Measurements from ENCODE around the gene FAM53B.

Gene FAM53B

DNA sequence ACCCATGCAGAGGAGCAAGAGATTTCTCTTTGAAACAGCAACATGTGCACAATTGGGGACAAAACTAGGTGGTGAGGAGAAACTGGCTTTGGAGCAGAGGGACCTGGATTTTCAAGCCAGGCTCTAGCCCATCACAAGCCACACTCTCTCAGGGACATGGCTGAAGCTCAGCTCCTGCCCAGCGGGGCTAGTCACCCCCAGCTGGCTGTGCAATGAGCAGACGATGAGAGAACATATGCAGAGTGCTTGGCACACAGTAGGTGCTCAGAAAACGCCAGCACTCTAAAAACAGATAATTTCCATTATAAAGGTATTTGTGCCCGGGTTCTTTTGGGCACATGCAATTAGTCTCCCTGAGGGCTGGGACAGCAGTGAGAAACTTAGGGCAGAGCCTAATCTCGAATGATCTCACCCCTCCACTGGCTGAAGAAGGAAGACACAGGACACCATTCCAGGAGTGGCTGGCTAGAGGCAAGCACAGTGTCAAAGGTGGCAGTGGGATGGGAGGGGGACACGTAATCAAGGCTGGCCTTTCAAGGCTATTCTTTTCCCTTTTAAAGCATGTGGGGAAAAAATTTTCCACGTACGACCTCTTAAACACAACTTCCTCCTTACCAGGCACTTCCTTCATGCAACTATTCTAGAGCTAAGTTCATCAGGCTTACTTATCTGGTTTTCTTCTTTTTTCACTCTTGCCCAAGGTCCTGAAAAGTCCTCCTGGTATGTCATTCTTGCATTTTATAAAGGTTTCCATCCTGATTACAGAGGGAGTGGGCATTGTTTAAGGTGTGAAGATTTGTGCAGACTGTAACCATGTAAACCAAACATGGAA lies 15.1 kb downstream of the FAM53B start:
- no peaks in the 10 kb centered on the region for H3K27me3 ChIP-seq (ENCODE audit: insufficient read depth, low read length)
- H2AFZ ChIP-seq (ENCODE audit: low read depth, low read length) = no peak overlapping the region
- peaks cover 8% of the 10 kb centered on the region for H3K36me3 ChIP-seq (ENCODE audit: insufficient read depth, low read length)
- no peaks in the 10 kb centered on the region for H3K9me3 ChIP-seq (ENCODE audit: low read length)
- H3K4me3 ChIP-seq (ENCODE audit: low read length) = no peak overlapping the region
- H3K4me1 ChIP-seq (ENCODE audit: insufficient read depth, low read length) = peaks cover 16% of the 10 kb centered on the region

- H3K4me3 ChIP-seq (ENCODE audit: low read length) = no peak overlapping the region
- peaks cover 24% of the 10 kb centered on the region for H3K4me1 ChIP-seq (ENCODE audit: insufficient read depth, low read length)
- H3K27me3 ChIP-seq (ENCODE audit: insufficient read depth, low read length) = no peaks in the 10 kb centered on the region
- H3K36me3 ChIP-seq (ENCODE audit: insufficient read depth, low read length) = peaks cover 8% of the 10 kb centered on the region
- H2AFZ ChIP-seq (ENCODE audit: low read depth, low read length) = no peak overlapping the region
- no peaks in the 10 kb centered on the region for H3K9me3 ChIP-seq (ENCODE audit: low read length)
Measured at GRCh38 chr10:124728071-124728829, 15.9 kb downstream of the FAM53B start.

- Histone ChIP-seq H3K27me3 (ENCODE audit: insufficient read depth, low read length) (no peaks in the 10 kb centered on the region), H3K4me3 (ENCODE audit: low read length) (no peak overlapping the region), H3K36me3 (ENCODE audit: insufficient read depth, low read length) (peaks cover 8% of the 10 kb centered on the region), H3K9me3 (ENCODE audit: low read length) (no peaks in the 10 kb centered on the region), H2AFZ (ENCODE audit: low read depth, low read length) (no peak overlapping the region), H3K4me1 (ENCODE audit: insufficient read depth, low read length) (peaks cover 28% of the 10 kb centered on the region)
Measured at GRCh38 chr10:124727361-124727960, 16.7 kb downstream of the FAM53B start.

GRCh38 chr10:124725791-124726190 lies 18.4 kb downstream of the FAM53B start:
- Histone ChIP-seq H3K4me1 (ENCODE audit: insufficient read depth, low read length) (peaks cover 28% of the 10 kb centered on the region), H3K36me3 (ENCODE audit: insufficient read depth, low read length) (peaks cover 12% of the 10 kb centered on the region), H3K9me3 (ENCODE audit: low read length) (no peaks in the 10 kb centered on the region), H3K4me3 (ENCODE audit: low read length) (no peak overlapping the region), H2AFZ (ENCODE audit: low read depth, low read length) (no peak overlapping the region), H3K27me3 (ENCODE audit: insufficient read depth, low read length) (no peaks in the 10 kb centered on the region)

DNA sequence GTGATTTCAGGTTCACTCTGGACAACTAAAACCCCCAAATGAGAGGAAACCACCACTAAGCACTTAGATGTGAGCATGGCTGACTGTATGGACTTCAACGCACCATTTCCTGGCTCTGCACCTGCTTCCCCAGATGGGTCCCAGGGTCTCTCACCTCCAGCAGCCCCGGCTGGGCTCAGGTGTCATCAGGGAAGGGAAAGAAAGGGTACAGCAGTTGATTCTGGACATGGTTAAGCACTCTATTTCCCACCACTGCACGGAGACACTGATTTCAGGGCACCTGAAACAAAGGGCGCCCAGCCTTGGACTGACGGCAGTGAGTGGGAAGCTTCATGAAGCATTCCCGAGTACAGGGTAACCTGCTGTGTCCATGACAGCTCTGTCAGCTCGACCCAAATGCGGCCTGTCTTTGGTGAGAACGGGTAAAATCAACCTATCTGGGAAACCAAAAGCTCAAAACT lies 19.0 kb downstream of the FAM53B start:
- H3K27me3 ChIP-seq (ENCODE audit: insufficient read depth, low read length) = no peaks in the 10 kb centered on the region
- no peak overlapping the region for H3K4me3 ChIP-seq (ENCODE audit: low read length)
- peaks cover 28% of the 10 kb centered on the region for H3K4me1 ChIP-seq (ENCODE audit: insufficient read depth, low read length)
- no peaks in the 10 kb centered on the region for H3K9me3 ChIP-seq (ENCODE audit: low read length)
- H2AFZ ChIP-seq (ENCODE audit: low read depth, low read length) = no peak overlapping the region
- peaks cover 12% of the 10 kb centered on the region for H3K36me3 ChIP-seq (ENCODE audit: insufficient read depth, low read length)

DNA sequence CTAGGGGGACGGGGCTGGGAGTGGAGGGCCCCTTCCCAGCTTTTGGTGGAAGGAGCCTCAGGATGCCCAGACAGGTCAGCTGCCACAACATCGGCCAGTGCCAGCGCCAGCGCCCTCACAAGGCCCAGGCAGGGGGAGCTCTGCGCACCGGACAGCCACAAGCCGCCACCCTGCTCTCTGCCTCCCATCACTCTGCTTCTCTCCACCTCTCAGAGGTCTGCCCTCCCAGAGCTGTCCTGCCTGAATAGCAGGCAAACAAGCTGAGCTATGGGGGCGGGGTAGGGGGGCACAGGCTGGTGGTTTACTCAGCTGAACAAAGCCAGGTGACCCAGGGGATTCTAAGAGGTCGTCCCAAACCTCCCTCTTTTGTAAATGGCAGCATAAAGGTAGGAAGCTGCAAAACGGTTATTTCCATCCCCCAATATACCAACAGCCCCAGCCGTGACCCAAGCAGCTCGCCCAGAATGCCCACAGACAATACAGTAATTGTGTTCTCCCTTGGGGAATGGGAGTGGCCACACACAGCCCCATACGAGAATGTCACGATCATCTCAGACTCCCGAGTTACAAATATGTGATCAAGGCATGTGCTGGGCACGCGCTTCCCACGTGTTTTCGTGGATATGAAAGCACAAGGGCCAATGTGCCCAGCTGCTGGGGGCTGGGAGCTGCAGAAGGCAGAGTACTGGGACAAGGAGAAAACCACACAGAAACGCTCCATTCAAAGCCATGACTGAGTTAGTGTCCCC lies 19.7 kb downstream of the FAM53B start:
- Histone ChIP-seq H3K9me3 (ENCODE audit: low read length) (no peaks in the 10 kb centered on the region), H3K36me3 (ENCODE audit: insufficient read depth, low read length) (peaks cover 11% of the 10 kb centered on the region), H3K27me3 (ENCODE audit: insufficient read depth, low read length) (no peaks in the 10 kb centered on the region), H3K4me1 (ENCODE audit: insufficient read depth, low read length) (peaks cover 28% of the 10 kb centered on the region), H3K4me3 (ENCODE audit: low read length) (no peak overlapping the region), H2AFZ (ENCODE audit: low read depth, low read length) (no peak overlapping the region)

- Histone ChIP-seq H2AFZ (ENCODE audit: low read depth, low read length) (no peak overlapping the region), H3K9me3 (ENCODE audit: low read length) (no peaks in the 10 kb centered on the region), H3K4me1 (ENCODE audit: insufficient read depth, low read length) (peaks cover 28% of the 10 kb centered on the region), H3K36me3 (ENCODE audit: insufficient read depth, low read length) (peaks cover 9% of the 10 kb centered on the region), H3K27me3 (ENCODE audit: insufficient read depth, low read length) (no peaks in the 10 kb centered on the region), H3K4me3 (ENCODE audit: low read length) (no peak overlapping the region)
Measured at GRCh38 chr10:124723826-124724225, 20.4 kb downstream of the FAM53B start.

DNA sequence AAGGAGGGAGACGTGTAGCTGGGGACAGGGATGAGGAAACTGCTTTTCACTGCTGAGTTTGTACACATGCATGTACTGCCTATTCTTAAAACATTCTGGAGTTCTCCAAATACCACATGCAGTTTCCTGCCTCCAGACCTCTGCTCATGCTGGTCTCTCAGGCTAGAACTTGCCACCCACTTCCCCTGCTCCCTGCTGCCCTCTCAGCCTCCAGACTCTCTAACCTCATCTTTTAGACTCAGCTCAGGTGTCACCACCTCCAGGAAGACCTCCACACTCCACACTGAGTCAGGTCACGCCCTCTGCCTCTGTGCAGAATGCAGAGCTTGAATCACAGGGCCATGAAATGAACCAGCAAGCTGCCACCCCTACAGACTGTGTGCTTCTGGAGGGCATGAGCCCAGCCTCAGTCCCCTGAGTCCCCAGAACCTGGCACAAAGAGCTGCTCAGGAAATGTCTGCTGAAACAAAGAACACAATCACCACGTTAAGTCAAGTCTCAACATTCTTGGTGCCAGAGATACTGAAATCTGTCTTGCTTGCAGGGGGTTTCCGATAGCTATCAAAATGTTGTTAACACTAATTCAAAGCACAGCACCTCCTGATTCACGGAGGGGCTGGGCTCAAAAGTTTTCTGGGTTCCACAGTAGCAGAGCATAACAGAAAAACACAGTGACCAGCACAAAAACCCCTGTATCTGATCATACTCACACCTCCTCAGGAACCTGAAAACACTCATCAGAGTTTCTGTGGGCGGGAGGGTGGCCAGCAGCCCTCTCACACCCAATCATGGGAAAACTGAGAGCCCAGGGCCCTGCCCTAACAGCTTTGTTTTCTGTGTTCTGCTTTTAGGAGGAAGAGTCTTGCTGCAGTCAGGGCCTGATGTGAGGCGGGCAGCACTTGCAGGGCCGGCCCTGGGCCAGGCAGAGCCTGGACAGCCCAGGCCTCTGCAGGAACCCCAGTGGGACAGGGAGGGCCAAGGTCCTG lies 21.1 kb downstream of the FAM53B start:
- Histone ChIP-seq H3K27me3 (ENCODE audit: insufficient read depth, low read length) (no peaks in the 10 kb centered on the region), H3K9me3 (ENCODE audit: low read length) (no peaks in the 10 kb centered on the region), H3K4me3 (ENCODE audit: low read length) (no peak overlapping the region), H2AFZ (ENCODE audit: low read depth, low read length) (no peak overlapping the region), H3K4me1 (ENCODE audit: insufficient read depth, low read length) (peaks cover 28% of the 10 kb centered on the region), H3K36me3 (ENCODE audit: insufficient read depth, low read length) (peaks cover 9% of the 10 kb centered on the region)

DNA sequence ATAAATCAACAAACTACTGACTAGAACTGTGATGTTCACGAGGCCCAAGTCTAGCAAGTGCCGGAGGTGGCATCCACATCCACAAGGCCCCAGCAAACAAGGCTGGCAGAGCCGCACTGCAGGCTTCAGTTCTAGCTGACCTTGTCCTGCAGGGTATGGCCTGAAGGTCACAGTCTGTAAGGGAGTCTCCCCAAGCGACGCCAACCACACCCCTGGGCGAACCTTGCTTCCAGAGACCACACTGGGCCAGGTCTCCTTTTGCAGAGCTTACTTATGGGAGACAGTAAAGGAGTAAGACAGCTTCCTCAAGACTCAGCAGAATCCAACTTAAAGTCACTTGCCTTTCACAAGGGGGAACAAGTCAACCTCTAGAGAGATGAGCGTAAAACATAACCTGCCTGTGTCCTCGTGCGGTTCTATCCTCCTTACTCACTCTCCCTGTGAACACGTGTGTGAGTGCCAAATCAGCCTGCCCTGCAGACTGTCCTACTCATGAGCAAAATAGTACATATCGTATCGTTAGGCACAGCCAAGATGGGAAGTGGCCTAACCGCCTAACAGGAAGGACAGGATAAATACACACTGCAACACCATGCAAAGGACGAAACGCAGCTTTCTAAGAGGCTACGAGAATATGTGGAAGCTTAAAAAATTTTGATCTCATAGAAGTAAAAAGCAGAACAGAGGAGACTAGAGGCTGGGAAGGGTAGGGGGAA lies 22.7 kb downstream of the FAM53B start:
- Histone ChIP-seq H3K36me3 (ENCODE audit: insufficient read depth, low read length) (peaks cover 6% of the 10 kb centered on the region), H3K9me3 (ENCODE audit: low read length) (no peaks in the 10 kb centered on the region), H3K4me1 (ENCODE audit: insufficient read depth, low read length) (peaks cover 28% of the 10 kb centered on the region), H3K4me3 (ENCODE audit: low read length) (no peak overlapping the region), H2AFZ (ENCODE audit: low read depth, low read length) (no peak overlapping the region), H3K27me3 (ENCODE audit: insufficient read depth, low read length) (no peaks in the 10 kb centered on the region)

GRCh38 chr10:124719213-124719851 lies 24.8 kb downstream of the FAM53B start:
- peaks cover 14% of the 10 kb centered on the region for H3K4me1 ChIP-seq (ENCODE audit: insufficient read depth, low read length)
- no peak overlapping the region for H3K4me3 ChIP-seq (ENCODE audit: low read length)
- no peak overlapping the region for H2AFZ ChIP-seq (ENCODE audit: low read depth, low read length)
- no peaks in the 10 kb centered on the region for H3K9me3 ChIP-seq (ENCODE audit: low read length)
- peaks cover 3% of the 10 kb centered on the region for H3K36me3 ChIP-seq (ENCODE audit: insufficient read depth, low read length)
- H3K27me3 ChIP-seq (ENCODE audit: insufficient read depth, low read length) = no peaks in the 10 kb centered on the region

Data from neuron (in vitro differentiated cells).